H1 (cell line): Measurements from ENCODE around the gene APOL2. TPM values are rescaled to one million over a fixed set of nuclear protein-coding genes. Genes with fewer than 3 reads are reported as not detected.

ENCODE experiments used
- CTCF ChIA-PET: fragments of 300-600 bp; sonication (Branson Sonifier 250); formaldehyde crosslinking; loops from one replicate; lab custom pipeline; 2021; ENCODE audit not compliant: partially characterized antibody; lab: Charles Lee
- POLR2A ChIA-PET: fragments of 300-600 bp; sonication (Branson Sonifier 250); formaldehyde crosslinking; loops from one replicate; lab custom pipeline; 2021; ENCODE audit warnings: inconsistent platforms; ENCODE audit not compliant: partially characterized antibody; lab: Charles Lee
- DNase-seq, 2 experiments: peaks; one replicate each; pipeline versions ENCODE4 v3.0.0 to v3.0.0-alpha.2; 2010 to 2022; ENCODE audit warnings: low spot score in 2 of 2, low read depth in 1 of 2, mixed read lengths in 1 of 2
- FAIRE-seq: peaks from 2 replicates; lab custom pipeline; 2011; peaks lifted over from hg19 to GRCh38; lab: Jason Lieb, UNC
- H2AFZ ChIP-seq: 2 replicates; pipeline ENCODE4 v1.8.1; 2012; ENCODE audit warnings: low read length, inconsistent platforms
- H2AK5ac ChIP-seq: 2 replicates; pipeline ENCODE4 v1.6.1; 2013; ENCODE audit warnings: low read depth, low read length
- H2BK120ac ChIP-seq: replicated peaks from 2 replicates; pipeline ENCODE3; 2013; ENCODE audit warnings: low read depth, low read length, inconsistent platforms
- H2BK12ac ChIP-seq: 2 replicates; pipeline ENCODE4 v1.6.1; 2013; ENCODE audit warnings: low read depth, low read length
- H2BK15ac ChIP-seq: 2 replicates; pipeline ENCODE4 v1.6.1; 2013; ENCODE audit warnings: low read length
- H2BK20ac ChIP-seq: 2 replicates; pipeline ENCODE4 v1.6.1; 2013; ENCODE audit warnings: low read length
- H2BK5ac ChIP-seq: 2 replicates; pipeline ENCODE4 v1.6.1; 2013; ENCODE audit warnings: low read depth, low read length
- H3K14ac ChIP-seq: 2 replicates; pipeline ENCODE4 v1.6.1; 2013; ENCODE audit warnings: inconsistent platforms; ENCODE audit not compliant: insufficient read length
- H3K18ac ChIP-seq: 2 replicates; pipeline ENCODE4 v1.6.1; 2013; ENCODE audit warnings: low read length; ENCODE audit errors: extremely low read depth
- H3K23ac ChIP-seq: 2 replicates; pipeline ENCODE4 v1.6.1; 2013; ENCODE audit warnings: inconsistent platforms; ENCODE audit not compliant: insufficient read length
- H3K23me2 ChIP-seq: 2 replicates; pipeline ENCODE4 v1.6.1; 2013; ENCODE audit warnings: low read depth, low read length
- H3K27ac ChIP-seq: 2 replicates; pipeline ENCODE4 v1.6.1; 2011; ENCODE audit warnings: low read depth, low read length, inconsistent platforms
- H3K27me3 ChIP-seq, 4 experiments: replicated peaks in 1 of 4; 1 replicate in 1 of 4; 2 replicates in 3 of 4; pipeline versions ENCODE4 v1.6.1 to v1.8.1; 2011 to 2013; ENCODE audit warnings: low read length in 3 of 4, mild to moderate bottlenecking in 3 of 4, inconsistent platforms in 2 of 4, mixed read lengths in 2 of 4, moderate library complexity in 1 of 4; ENCODE audit not compliant: control insufficient read depth in 3 of 4, insufficient read depth in 3 of 4; ENCODE audit errors: extremely low read depth in 1 of 4
- H3K36me3 ChIP-seq, 4 experiments: 2 replicates each; pipeline versions ENCODE4 v1.6.1 to v1.8.1; 2011 to 2013; ENCODE audit warnings: mild to moderate bottlenecking in 4 of 4, low read length in 3 of 4, moderate library complexity in 2 of 4, control low read depth in 1 of 4, inconsistent platforms in 1 of 4; ENCODE audit not compliant: insufficient read depth in 4 of 4, control insufficient read depth in 2 of 4
- H3K4ac ChIP-seq: replicated peaks from 2 replicates; pipeline ENCODE3; 2013; ENCODE audit warnings: low read length, low read depth, mixed read lengths, inconsistent platforms; ENCODE audit not compliant: insufficient read length
- H3K4me1 ChIP-seq, 4 experiments: replicated peaks in 1 of 4; 1 replicate in 1 of 4; 2 replicates in 3 of 4; pipeline versions ENCODE4 v1.6.1 to v1.8.1; 2011 to 2013; ENCODE audit warnings: low read length in 3 of 4, inconsistent platforms in 2 of 4, mixed read lengths in 1 of 4; ENCODE audit not compliant: insufficient read depth in 4 of 4, control insufficient read depth in 3 of 4
- H3K4me2 ChIP-seq, 2 experiments: 2 replicates each; pipeline versions ENCODE4 v1.6.1 to v1.8.1; 2011 to 2013; ENCODE audit warnings: low read depth in 2 of 2, low read length in 2 of 2, control low read depth in 1 of 2, inconsistent platforms in 1 of 2, mild to moderate bottlenecking in 1 of 2; ENCODE audit not compliant: insufficient read depth in 1 of 2
- H3K4me3 ChIP-seq, 4 experiments: fragments of 200-600, 300-600 bp in 1 of 4; sonication (generic), shearing (Covaris generic), sonication (Bioruptor Twin) in 1 of 4; 2 replicates each; pipeline versions ENCODE4 v1.5.1 to v1.8.1; 2011 to 2016; ENCODE audit warnings: low read length in 4 of 4, low read depth in 3 of 4, control low read depth in 2 of 4, inconsistent platforms in 2 of 4, mild to moderate bottlenecking in 2 of 4, mixed read lengths in 1 of 4, moderate library complexity in 1 of 4; ENCODE audit not compliant: insufficient read depth in 2 of 4; ENCODE audit errors: extremely low read depth in 1 of 4
- H3K56ac ChIP-seq: replicated peaks from 2 replicates; pipeline ENCODE3; 2013; ENCODE audit warnings: low read depth, mild to moderate bottlenecking, mixed read lengths, low read length, inconsistent platforms; ENCODE audit not compliant: insufficient read length
- H3K79me1 ChIP-seq: 2 replicates; pipeline ENCODE4 v1.6.1; 2013; ENCODE audit warnings: low read depth, low read length, control low read depth
- H3K79me2 ChIP-seq, 2 experiments: 2 replicates each; pipeline versions ENCODE4 v1.6.1 to v1.8.1; 2012 to 2013; ENCODE audit warnings: low read length in 2 of 2, mild to moderate bottlenecking in 2 of 2, inconsistent platforms in 1 of 2; ENCODE audit not compliant: insufficient read depth in 2 of 2, control insufficient read depth in 1 of 2
- H3K9ac ChIP-seq, 4 experiments: replicated peaks in 1 of 4; 1 replicate in 1 of 4; 2 replicates in 3 of 4; pipeline versions ENCODE4 v1.6.1 to v1.8.1; 2011 to 2013; ENCODE audit warnings: low read depth in 3 of 4, low read length in 3 of 4, control low read depth in 2 of 4, mild to moderate bottlenecking in 2 of 4, moderate library complexity in 2 of 4, inconsistent platforms in 1 of 4; ENCODE audit errors: extremely low read depth in 1 of 4
- H3K9me3 ChIP-seq, 2 experiments: 2 replicates each; pipeline versions ENCODE4 v1.6.1 to v1.8.1; 2012 to 2013; ENCODE audit warnings: mild to moderate bottlenecking in 2 of 2, moderate library complexity in 2 of 2, control low read depth in 1 of 2, inconsistent platforms in 1 of 2, low read depth in 1 of 2, low read length in 1 of 2, mixed read lengths in 1 of 2; ENCODE audit not compliant: insufficient read depth in 2 of 2
- H4K20me1 ChIP-seq, 2 experiments: replicated peaks in 1 of 2; 2 replicates each; pipeline versions ENCODE3 to v1.8.1; 2011 to 2013; ENCODE audit warnings: inconsistent platforms in 2 of 2, low read length in 2 of 2, mild to moderate bottlenecking in 1 of 2; ENCODE audit not compliant: insufficient read depth in 2 of 2, control insufficient read depth in 1 of 2
- H4K5ac ChIP-seq: 2 replicates; pipeline ENCODE4 v1.6.1; 2013; ENCODE audit warnings: low read length, low read depth, mixed read lengths, inconsistent platforms; ENCODE audit not compliant: insufficient read length
- H4K8ac ChIP-seq: 2 replicates; pipeline ENCODE4 v1.8.0; 2013; ENCODE audit warnings: mild to moderate bottlenecking, moderate library complexity, low read length, inconsistent platforms; ENCODE audit not compliant: insufficient read depth; ENCODE audit errors: extremely low read depth
- H4K91ac ChIP-seq: replicated peaks from 2 replicates; pipeline ENCODE3; 2013; ENCODE audit warnings: low read length, mixed read lengths, inconsistent platforms; ENCODE audit not compliant: insufficient read length
- CTCF ChIP-seq, 3 experiments: IDR thresholded peaks; 1 replicate in 2 of 3; 2 replicates in 1 of 3; pipeline versions ENCODE4 v1.5.1 to v1.6.1; 2011; ENCODE audit warnings: low read length in 3 of 3, mild to moderate bottlenecking in 3 of 3, inconsistent platforms in 2 of 3, low read depth in 1 of 3, moderate library complexity in 1 of 3; ENCODE audit not compliant: insufficient read depth in 1 of 3; ENCODE audit errors: control extremely low read depth in 1 of 3
- SP4 ChIP-seq: IDR thresholded peaks from 2 replicates; pipeline ENCODE4 v1.6.1; 2012; ENCODE audit warnings: low read length, inconsistent platforms
- YY1 ChIP-seq: IDR thresholded peaks from 2 replicates; pipeline ENCODE4 v1.6.1; 2011; ENCODE audit warnings: low read depth, mild to moderate bottlenecking, low read length
- WGBS, 2 experiments: shearing (Covaris generic) in 1 of 2; methylation state at CpG; one replicate each; pipeline versions ENCODE4 v1.1.6 to v1.1.7; 2013 to 2015; ENCODE audit warnings: low lambda C conversion rate in 2 of 2, mixed read lengths in 2 of 2, inconsistent platforms in 1 of 2, low coverage in 1 of 2, missing lambda C conversion rate in 1 of 2; ENCODE audit not compliant: insufficient replicate concordance in 2 of 2, insufficient coverage in 1 of 2, insufficient read length in 1 of 2; ENCODE audit errors: extremely low coverage in 1 of 2, missing lambda C conversion rate in 1 of 2; 5-methylcytosine and 5-hydroxymethylcytosine counted together
- polyA plus RNA-seq, 7 experiments: library from polyadenylated mRNA; depleted of rRNA in 3 of 7; stranded (reverse) in 5 of 7; unstranded in 2 of 7; fragments of >200 nt in 5 of 7; fragments of 200-250 nt in 2 of 7; gene quantifications; 1 replicate in 5 of 7; 2 replicates in 1 of 7; 4 replicates in 1 of 7; pipeline versions ENCODE4 v1.2.1 to v1.2.3, GENCODE V29; 2011 to 2013; ENCODE audit warnings: missing spikeins in 2 of 7, mixed read lengths in 2 of 7
- total RNA-seq: library from RNA; stranded (reverse); fragmentation: NEBNext Ultra II Directional; extraction: Animal tissue kit (Norgen Biotek cat#: 25700); gene quantifications from 2 replicates; pipeline ENCODE4 v1.2.1, GENCODE V29; 2021

The APOL2 gene
- total and polyA plus RNA-seq, 2 of the 8 experiments (the other 6 are each of a cell fraction or from before 2014, with no cell fraction given), result 8.1 to 11.0 TPM

- Histone ChIP-seq H4K8ac (no peak overlapping the region), H3K4me2 (no peak overlapping the region), H3K23me2 (no peaks in the 10 kb centered on the region), H2BK20ac (no peak overlapping the region), H4K20me1 (peaks cover 0 to 7% of the 10 kb centered on the region in 2 experiments), H3K14ac (no peak overlapping the region), H4K5ac (no peak overlapping the region), H3K27ac (no peak overlapping the region), H3K79me1 (no peaks in the 10 kb centered on the region), H3K56ac (no peak overlapping the region), H3K9me3 (peaks cover 2 to 9% of the 10 kb centered on the region in 2 experiments; a peak in 1 of 4 replicates), H2BK15ac (no peak overlapping the region), H2AK5ac (no peak overlapping the region), H3K36me3 (peaks cover 49 to 78% (median 70%) of the 10 kb centered on the region in 4 experiments), H3K27me3 (no peaks in the 10 kb centered on the region), H4K91ac (no peak overlapping the region), H3K4ac (no peak overlapping the region), H2BK120ac (no peak overlapping the region), H3K23ac (no peak overlapping the region), H3K79me2 (no peaks in the 10 kb centered on the region), H2BK12ac (no peak overlapping the region), H3K4me1 (peaks cover 0 to 3% (median 0%) of the 10 kb centered on the region in 4 experiments; a peak in 3 of 7 replicates), H2BK5ac (no peak overlapping the region), H3K4me3 (no peak overlapping the region), H3K9ac (no peak overlapping the region), H3K18ac (no peak overlapping the region), H2AFZ (no peak overlapping the region)
- CTCF ChIA-PET, result interaction anchor here (0.9 to 8.0 kb wide), 13 partner anchors 10 to 223 kb away, joined by 3 to 159 read pairs (median 5); no protein-coding TSS in a partner anchor
- POLR2A ChIA-PET, result interaction anchor here (1.7 to 1.8 kb wide), 2 partner anchors 14 to 194 kb away, joined by 4 to 5 read pairs; partner anchors contain the start of gene TXN2
- WGBS, 2 experiments, result 79% methylated on average over 20 of the region's 20 CpGs; no CpG with 5 or more reads in 1 of the 2 experiments
- FAIRE-seq (no peak), DNase-seq (no peak)
- TF ChIP-seq CTCF (IDR thresholded peaks at IDR 0.05; ENCODE audit: control extremely low read depth in 1 of 3, insufficient read depth in 1 of 3, low read depth in 1 of 3, low read length in 3 of 3) (no peak), YY1 (no peak), SP4 (no peak)
Measured at GRCh38 chr22:36287881-36288515, 48.7 kb upstream of the APOL2 start.
